PFSK-1 (cell line): ENCODE measurements around the gene IGFN1.

Experiments used
- FOXP2 ChIP-seq: optimal IDR thresholded peaks from 2 replicates; pipeline ENCODE3; 2011; ENCODE audit warnings: borderline replicate concordance, control low read depth, inconsistent platforms; ENCODE audit not compliant: insufficient read depth; ENCODE audit errors: extremely low read length, extremely low read depth
- POLR2AphosphoS5 ChIP-seq: IDR thresholded peaks from 2 replicates; pipeline ENCODE4 v1.6.1; 2012; ENCODE audit warnings: low read depth, mild to moderate bottlenecking, control low read depth, low read length, moderate library complexity
- SIN3A ChIP-seq: IDR thresholded peaks from 2 replicates; pipeline ENCODE4 v1.6.1; 2012; ENCODE audit warnings: mild to moderate bottlenecking, low read length, moderate library complexity, borderline replicate concordance; ENCODE audit not compliant: insufficient read depth
- TAF1 ChIP-seq: IDR thresholded peaks from 2 replicates; pipeline ENCODE4 v1.6.1; 2012; ENCODE audit warnings: low read length, control low read depth, borderline replicate concordance; ENCODE audit not compliant: insufficient read depth
- TF ChIP-seq, protein P1 (sequence below), 2 experiments: IDR thresholded peaks; 2 replicates each; pipeline versions ENCODE4 v1.6.1 to v1.8.0; 2011 to 2012; ENCODE audit warnings: low read depth in 2 of 2, low read length in 2 of 2, control low read depth in 1 of 2, inconsistent platforms in 1 of 2, mild to moderate bottlenecking in 1 of 2, moderate library complexity in 1 of 2; ENCODE audit not compliant: insufficient read depth in 1 of 2

IGFN1 gene

DNA sequence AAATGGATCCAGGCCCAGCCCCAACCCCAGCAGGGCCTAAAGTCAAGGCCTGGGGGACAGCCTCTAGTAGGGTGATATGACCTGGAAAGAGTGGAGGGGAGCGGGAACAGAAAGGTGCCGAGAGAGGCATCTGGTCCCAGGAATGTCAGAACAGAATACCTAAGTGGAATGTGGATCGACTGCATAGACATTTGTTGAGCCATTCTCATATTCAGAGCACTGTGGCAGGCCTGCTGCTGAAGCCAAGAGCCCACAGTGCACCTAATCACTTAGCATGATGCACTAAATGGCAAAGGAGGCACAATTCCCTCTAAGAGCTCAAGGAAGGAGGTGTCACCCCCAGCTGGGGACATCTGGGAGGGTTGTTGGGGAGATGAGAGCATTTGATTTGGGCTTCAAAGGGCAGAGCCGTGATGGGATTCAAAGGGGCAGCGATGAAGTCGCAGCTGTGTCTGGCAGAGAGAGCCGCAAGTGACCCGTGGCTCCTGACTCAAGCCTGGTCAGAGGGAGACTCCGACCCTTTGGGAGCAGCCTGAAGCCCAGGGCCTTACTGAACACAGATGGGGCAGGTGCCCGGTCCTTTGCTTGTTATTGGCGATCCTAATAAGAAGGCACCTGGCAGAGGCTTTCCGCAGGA lies 84.1 kb downstream of the IGFN1 start:
- no peak for TF ChIP-seq POLR2AphosphoS5
- TF ChIP-seq TAF1 = no peak
- TF ChIP-seq, protein P1, sequence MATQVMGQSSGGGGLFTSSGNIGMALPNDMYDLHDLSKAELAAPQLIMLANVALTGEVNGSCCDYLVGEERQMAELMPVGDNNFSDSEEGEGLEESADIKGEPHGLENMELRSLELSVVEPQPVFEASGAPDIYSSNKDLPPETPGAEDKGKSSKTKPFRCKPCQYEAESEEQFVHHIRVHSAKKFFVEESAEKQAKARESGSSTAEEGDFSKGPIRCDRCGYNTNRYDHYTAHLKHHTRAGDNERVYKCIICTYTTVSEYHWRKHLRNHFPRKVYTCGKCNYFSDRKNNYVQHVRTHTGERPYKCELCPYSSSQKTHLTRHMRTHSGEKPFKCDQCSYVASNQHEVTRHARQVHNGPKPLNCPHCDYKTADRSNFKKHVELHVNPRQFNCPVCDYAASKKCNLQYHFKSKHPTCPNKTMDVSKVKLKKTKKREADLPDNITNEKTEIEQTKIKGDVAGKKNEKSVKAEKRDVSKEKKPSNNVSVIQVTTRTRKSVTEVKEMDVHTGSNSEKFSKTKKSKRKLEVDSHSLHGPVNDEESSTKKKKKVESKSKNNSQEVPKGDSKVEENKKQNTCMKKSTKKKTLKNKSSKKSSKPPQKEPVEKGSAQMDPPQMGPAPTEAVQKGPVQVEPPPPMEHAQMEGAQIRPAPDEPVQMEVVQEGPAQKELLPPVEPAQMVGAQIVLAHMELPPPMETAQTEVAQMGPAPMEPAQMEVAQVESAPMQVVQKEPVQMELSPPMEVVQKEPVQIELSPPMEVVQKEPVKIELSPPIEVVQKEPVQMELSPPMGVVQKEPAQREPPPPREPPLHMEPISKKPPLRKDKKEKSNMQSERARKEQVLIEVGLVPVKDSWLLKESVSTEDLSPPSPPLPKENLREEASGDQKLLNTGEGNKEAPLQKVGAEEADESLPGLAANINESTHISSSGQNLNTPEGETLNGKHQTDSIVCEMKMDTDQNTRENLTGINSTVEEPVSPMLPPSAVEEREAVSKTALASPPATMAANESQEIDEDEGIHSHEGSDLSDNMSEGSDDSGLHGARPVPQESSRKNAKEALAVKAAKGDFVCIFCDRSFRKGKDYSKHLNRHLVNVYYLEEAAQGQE (IDR thresholded peaks at IDR 0.05; ENCODE audit: insufficient read depth in 1 of 2, low read depth in 2 of 2, low read length in 2 of 2) = no peak
- no peak for TF ChIP-seq FOXP2
- TF ChIP-seq SIN3A = no peak

DNA sequence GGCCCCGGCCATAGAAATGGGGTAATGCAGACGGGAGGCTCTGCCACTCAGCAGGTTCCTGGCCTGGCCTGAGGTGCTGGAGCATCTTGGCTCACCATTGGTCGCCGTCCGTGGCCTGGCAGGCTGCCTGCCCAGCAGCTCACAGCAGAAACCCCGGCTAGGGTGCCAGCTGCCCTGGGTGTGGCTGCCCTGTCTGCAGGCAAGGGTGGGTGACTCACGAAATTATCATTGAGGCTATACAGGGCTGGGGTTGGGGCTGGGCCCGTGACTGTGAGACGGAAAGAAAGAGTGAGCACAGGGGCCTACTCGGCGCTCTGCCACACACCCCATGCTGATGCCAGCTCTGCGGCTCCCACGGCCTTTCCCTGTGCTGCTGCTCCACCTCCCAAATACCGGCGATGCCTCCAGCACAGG lies 84.6 kb downstream of the IGFN1 start:
- no peak for TF ChIP-seq FOXP2
- TF ChIP-seq TAF1 = no peak
- TF ChIP-seq, protein P1 (IDR thresholded peaks at IDR 0.05; ENCODE audit: insufficient read depth in 1 of 2, low read depth in 2 of 2, low read length in 2 of 2) = no peak

DNA sequence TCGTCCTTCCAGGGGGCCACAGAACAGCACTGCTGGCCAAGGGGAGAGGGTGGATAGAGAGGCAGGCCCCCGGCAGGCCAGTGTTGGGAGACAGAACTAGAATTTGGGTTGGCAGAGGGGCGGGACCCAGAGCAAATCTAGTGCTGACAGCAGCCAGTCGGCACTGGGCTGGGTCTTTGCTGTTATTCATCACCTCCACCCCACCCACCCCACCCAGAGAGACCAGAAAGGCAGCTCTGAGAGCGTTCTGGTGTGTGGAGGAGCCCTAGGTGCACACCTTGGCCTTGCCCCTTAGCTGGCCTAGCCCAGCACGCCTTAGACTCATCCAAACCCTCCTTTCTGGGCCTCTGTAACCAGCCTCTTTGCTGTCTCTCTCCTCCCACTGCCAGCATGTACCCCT lies 86.3 kb downstream of the IGFN1 start:
- TF ChIP-seq, protein P1 (IDR thresholded peaks at IDR 0.05; ENCODE audit: insufficient read depth in 1 of 2, low read depth in 2 of 2, low read length in 2 of 2) = no peak
- TF ChIP-seq SIN3A = no peak
- TF ChIP-seq POLR2AphosphoS5 = no peak
- TF ChIP-seq FOXP2 = no peak
- TF ChIP-seq TAF1 = no peak

DNA sequence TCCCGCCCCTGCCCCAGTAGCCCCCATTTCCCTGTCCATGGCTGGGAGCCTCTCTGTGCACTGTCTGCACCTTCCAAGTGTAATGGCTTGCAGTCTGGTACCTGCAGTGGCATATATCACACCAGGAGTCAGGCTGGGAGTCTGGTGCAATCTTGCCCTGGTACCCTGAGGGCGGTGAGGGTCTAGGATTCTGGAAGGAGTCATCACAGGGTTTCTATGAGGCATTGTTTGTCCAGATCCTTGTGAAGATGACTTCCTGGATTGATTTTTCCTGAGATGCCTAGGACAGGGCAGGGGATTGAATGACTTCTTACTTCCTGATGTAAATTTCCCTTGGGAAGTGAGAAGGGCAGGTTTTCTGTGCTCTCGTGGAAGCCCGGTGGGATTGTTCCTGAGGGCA lies 86.8 kb downstream of the IGFN1 start:
- TF ChIP-seq, protein P1 (IDR thresholded peaks at IDR 0.05; ENCODE audit: insufficient read depth in 1 of 2, low read depth in 2 of 2, low read length in 2 of 2) = no peak
- no peak for TF ChIP-seq TAF1
- TF ChIP-seq SIN3A = no peak
- TF ChIP-seq FOXP2 = no peak
- no peak for TF ChIP-seq POLR2AphosphoS5
